ENCODE measurements around the gene COL23A1.

COL23A1 gene

DNA sequence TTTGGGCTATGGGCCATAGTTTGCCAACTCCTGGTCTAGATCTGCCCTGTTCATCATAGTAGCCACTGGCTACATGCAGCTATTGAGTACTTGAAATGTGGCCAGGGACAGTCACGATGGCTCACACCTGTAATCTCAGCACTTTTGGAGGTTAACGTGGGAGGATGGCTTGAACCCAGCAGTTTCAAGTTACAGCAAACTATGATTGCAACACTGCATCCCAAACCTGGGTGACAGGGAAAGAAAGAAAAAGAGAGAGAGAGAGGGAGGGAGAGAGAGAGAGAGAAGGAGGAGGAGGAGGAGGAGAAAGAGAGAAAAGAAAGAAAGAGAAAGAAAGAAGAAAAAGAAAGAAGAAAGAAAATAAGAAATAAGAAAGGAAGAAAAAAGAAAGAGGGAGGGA, 397.9 kb downstream of the COL23A1 start:
- no peak for DNase-seq (ENCODE audit: low spot score)

- DNase-seq (ENCODE audit: low spot score) = no peak
Measured at GRCh38 chr5:178191661-178192060, 398.5 kb downstream of the COL23A1 start.

DNA sequence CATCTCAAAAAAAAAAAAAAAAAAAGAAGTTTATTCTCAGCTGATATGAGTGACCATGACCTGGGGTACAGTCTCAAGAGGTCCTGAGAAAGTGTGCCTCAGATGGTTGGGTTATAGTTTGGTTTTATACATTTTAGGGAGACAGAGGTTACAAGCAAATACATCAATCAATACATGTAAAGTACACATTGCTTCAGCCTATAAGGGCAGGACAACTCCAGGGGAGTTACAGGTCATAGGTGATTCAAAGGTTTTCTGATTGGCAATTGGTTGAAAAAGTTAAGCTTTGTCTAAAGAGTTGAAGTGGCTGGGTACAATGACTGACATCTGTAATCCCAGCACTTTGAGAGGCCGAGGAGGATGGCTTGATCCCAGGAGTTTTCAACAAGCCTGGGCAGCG, 400.8 kb downstream of the COL23A1 start:
- no peak for DNase-seq (ENCODE audit: low spot score)
